GM18873 (cell line): ENCODE results near the gene MAPKBP1.
"Not testable (repeated sequence)": the region's sequence is repeated elsewhere in the genome, so short reads cannot be mapped to it uniquely, and the experiment has no call there.

Source experiments
- ATAC-seq: cut with Tn5 transposase; IDR thresholded peaks from one replicate; pipeline ENCODE4 v1.9.1; 2021; ENCODE audit warnings: mild to moderate bottlenecking, moderate library complexity, moderate number of reproducible peaks; ENCODE audit not compliant: unreplicated experiment, low FRiP score

Gene MAPKBP1, protein sequence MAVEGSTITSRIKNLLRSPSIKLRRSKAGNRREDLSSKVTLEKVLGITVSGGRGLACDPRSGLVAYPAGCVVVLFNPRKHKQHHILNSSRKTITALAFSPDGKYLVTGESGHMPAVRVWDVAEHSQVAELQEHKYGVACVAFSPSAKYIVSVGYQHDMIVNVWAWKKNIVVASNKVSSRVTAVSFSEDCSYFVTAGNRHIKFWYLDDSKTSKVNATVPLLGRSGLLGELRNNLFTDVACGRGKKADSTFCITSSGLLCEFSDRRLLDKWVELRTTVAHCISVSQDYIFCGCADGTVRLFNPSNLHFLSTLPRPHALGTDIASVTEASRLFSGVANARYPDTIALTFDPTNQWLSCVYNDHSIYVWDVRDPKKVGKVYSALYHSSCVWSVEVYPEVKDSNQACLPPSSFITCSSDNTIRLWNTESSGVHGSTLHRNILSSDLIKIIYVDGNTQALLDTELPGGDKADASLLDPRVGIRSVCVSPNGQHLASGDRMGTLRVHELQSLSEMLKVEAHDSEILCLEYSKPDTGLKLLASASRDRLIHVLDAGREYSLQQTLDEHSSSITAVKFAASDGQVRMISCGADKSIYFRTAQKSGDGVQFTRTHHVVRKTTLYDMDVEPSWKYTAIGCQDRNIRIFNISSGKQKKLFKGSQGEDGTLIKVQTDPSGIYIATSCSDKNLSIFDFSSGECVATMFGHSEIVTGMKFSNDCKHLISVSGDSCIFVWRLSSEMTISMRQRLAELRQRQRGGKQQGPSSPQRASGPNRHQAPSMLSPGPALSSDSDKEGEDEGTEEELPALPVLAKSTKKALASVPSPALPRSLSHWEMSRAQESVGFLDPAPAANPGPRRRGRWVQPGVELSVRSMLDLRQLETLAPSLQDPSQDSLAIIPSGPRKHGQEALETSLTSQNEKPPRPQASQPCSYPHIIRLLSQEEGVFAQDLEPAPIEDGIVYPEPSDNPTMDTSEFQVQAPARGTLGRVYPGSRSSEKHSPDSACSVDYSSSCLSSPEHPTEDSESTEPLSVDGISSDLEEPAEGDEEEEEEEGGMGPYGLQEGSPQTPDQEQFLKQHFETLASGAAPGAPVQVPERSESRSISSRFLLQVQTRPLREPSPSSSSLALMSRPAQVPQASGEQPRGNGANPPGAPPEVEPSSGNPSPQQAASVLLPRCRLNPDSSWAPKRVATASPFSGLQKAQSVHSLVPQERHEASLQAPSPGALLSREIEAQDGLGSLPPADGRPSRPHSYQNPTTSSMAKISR (N-terminal part only)

DNA sequence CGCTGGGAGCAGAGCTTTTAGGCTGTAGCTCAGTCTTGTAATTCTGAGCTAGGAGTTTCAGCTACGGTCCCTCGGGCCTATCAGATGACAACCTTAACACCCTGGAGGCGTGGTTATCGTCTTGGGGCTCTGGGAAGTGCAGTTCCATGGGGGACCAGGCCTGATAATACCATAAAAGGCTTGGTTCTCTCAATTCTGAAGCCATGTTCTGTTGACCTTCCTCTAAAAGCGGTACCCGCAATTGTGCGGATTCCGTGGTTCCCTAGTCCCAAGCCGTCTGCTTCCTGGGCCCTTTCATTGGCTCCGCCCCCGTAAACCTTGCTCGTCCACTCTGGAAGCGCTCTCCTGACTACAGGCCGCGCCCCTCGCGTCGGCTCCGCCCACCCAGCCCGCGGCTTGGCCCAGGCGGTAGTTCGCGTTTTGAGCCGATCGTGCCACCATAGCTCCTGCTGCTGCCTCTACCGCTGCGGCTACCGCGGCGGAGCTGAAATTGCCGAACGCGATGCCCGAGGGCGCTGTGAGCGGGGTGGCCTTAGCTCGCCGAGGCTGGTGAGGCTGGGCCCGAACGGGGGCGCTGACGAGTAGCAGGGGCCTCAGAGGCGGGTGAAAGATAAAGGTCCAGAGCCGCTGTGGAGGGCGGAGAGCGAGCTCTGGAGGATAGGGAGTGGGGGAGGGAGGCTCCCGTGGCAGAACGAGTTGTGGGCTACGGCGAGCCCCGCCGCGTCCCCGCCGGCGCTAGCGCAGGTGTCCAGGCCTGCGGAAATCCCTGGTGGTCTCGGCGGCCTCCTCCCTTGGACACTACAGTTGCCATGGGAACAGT lies at the start of gene MAPKBP1:
MAPKBP1 (plus strand) TSS at position 423 of the 820 bp plus-strand sequence. CDS start 792 bp downstream, outside the sequence.
- peak; percentile 79 for ATAC-seq

DNA sequence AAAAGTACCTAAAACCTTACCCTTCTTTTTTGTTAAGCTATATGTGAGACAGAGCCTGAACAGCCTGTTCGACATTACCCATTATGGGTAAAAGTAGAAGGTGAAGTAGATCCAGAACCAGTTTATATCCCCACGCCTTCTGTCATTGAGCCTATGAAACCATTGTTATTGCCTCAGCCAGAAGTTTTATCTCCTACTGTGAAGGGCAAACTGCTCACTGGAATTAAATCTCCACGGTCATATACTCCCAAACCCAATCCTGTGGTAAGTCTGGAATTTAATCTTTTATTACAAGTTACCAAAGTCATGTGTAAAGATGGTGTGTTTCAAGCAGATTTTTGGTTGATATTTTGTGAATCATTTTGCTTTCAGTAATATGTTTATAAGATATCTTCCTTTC lies 47.1 kb upstream of the MAPKBP1 start:
- no peak for ATAC-seq

DNA sequence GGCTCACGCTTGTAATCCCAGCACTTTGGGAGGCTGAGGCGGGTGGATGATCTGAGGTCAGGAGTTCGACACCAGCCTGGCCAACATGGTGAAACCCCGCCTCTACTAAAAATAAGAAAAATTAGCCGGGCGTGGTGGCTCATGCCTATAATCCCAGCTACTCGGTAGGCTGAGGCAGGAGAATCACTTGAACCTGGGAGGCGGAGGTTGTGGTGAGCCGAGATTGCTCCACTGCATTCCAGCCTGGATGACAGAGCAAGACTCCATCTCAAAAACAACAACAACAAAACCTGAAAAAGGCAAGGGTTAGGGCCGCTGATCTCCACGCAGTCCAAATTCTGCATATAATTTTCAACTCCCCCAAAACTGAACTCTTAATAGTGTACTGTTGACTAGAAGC lies 46.2 kb upstream of the MAPKBP1 start:
- ATAC-seq, result not testable (repeated sequence)

DNA sequence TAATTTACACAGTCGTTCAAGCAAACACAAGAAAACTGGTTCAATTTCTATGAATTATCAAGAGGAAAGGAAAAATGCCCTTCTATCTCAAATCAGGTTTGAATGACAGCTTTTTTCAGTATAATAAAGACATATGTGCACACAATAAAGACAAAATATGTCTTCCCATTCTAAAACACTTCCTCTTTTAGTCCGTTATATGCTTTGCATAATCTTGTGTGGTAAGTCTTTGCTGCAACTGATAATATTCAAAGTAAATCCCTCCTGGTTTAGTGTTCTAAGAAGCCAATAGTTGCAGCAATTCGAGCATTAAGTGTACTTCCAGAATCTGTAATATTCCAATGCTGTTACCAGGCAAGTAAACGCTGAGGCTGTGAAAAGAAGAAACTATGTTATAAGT lies 43.7 kb upstream of the MAPKBP1 start:
- ATAC-seq, result no peak

DNA sequence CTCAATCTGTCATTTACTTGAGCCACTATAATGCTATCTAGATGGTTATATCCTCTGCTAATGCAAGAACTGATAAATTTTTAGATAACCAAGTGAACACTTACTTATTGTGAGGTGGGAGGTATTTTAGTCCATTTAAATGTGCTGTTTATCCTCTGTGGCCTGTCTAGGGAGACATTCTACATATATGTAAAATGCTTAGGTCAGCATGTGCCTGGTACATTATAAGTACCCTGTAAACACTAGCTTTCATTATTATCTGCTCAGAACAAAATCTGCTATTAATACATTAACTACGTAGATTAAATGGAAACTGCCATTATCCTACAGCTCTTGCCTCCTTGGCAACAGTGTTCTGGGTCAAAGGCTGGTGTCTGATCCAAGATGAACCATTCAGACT lies 41.8 kb upstream of the MAPKBP1 start:
- ATAC-seq, result no peak

DNA sequence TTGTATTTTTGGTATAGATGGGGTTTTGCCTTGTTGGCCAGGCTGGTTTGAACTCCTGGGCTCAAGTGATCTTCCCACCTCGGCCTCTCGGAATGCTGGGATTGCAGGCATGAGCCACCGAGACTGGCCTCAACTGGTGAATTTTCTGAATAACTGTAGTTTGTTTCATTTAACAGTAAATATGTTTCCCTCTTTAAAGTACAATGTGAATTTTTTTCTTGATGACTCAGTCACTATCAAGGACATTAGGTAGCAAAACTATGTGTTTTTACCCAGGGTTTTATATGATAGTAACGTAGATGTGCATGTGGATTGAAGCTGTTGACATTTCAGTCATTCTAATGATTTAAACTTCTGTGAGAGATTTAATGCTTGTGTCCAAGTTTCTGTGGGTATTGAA lies 40.2 kb upstream of the MAPKBP1 start:
- ATAC-seq, result no peak

DNA sequence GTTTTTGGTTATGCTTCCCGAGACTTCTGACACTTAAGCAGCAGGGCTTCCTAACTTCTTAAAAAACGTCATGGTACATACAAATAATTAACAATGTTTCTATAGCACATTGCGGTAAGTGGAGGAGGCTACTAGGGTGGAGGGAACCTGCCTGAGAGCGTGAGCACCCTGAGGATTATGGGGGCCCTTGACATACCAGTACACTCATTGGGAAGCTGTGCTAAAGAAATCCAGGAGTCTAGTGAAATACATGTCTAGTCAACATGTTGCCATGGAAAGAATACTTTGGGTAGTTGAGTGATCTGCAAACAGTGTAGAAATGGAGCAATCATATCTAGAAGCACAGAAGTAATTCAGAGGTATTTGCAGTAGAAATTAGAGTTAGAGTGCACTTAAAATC lies 39.2 kb upstream of the MAPKBP1 start:
- ATAC-seq, result no peak

DNA sequence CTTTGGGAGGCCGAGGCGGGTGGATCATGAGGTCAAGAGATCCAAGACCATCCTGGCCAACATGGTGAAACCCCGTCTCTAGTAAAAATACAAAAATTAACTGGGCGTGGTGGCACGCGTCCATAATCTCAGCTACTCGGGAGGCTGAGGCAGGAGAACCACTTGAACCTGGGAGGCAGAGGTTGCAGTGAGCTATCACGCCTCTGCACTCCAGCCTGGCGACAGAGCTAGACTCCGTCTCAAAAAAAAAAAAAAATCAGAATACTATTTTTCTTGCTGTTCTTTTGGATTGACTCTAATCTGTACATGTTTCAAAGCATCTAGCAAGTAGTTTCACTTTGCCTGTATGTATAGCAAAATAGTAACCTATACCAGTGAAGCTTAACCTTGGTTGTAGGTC lies 38.8 kb upstream of the MAPKBP1 start:
- not testable (repeated sequence) for ATAC-seq

DNA sequence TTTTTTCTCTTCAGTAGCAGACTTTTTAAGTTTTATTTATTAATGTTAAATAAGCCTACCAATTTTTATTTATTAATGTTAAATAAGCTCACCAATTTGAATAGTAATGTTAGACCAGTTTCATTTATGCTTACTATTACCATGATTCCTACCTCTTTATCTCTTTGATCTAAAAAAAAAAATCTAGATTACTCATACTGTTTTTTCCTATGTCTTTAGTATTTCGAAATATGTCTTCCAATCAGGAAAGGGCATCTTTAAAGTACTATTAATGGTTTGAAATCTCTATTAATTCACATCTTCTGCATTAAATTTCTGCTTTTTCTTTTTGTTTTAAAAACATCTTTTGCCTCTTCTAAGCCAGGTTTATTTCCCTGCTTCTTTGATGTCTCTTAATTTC lies 27.5 kb upstream of the MAPKBP1 start:
- no peak for ATAC-seq

DNA sequence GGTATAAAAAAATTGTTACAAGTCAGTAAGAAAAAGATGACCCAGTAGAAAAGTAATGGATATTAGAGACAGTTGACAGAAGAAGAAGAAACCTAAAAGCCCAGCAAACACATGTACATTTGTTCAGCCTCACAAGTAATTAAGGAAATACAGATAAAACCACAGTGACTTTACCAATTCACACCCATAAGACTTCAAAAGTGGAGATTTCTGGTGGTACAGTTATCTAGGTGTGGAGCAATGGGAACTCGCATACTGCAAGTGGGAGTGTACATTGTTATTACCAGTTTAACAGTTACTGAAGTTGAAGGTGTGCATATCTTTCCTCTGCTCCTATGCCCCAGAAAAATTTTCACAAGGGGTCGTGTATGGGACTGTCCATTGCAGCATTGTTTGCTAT lies 18.1 kb upstream of the MAPKBP1 start:
- no peak for ATAC-seq

DNA sequence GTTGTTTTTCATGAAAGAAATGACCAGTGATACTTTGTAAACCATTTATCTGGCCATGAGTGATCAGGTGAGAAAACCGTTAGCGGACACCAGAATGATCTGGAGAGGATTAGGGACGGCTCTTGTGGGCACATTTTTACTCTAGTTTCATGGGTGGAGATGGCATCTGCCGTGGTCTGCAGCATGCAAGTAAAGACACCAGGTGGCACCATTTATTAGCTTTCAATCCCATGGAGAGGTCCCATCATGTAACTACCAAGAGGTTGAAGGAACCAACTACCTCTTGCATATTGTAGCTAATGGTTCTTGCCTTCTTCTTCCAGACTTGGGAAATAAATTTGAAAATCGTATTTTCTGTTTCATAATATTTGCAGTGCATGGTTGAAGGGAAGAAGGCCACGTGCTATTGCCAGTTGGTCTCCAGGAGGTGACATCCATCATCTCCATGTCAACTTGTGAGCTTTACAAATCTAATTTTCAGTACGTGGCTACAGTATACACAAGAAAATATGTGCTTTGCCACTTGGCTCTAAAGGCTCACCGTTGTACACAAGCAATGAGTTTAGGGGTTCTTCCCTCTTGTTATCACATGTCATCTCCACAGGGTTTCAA lies 1.5 kb upstream of the MAPKBP1 start:
- no peak for ATAC-seq

DNA sequence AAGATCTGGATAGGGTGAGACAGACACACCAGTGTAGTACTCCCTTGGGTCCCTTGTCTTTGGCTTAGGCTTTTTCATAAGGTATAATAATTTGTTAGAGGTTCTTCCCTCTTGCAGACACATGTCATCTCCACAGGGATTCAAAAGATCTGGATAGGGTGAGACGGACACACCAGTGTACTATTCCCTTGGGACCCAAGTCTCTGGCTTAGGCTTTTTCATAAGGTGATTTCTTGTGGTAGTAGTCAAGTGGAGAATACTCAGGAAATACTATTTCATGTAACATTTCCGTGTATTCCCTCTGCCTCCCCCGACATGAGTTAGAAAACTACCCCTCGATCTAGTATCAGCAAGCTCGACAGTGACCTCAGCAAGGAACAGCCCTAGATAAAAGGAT lies 954 bp upstream of the MAPKBP1 start:
- no peak for ATAC-seq

DNA sequence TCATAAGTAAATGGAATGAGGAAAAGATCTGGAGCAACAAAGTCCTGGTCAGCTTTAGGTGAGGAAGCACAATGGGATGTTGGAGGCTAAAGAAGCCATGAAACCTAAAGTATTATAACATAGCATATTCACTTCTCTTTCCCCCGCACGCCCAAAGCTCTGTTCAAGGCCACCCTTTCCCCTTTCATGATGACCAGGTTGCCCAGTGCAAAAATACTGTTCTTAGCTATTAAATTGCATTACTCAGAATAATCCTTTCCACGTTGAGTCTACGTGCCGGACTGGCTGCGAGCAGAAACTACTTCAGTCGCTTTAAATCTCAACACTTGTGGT lies 589 bp upstream of the MAPKBP1 start:
- no peak for ATAC-seq

DNA sequence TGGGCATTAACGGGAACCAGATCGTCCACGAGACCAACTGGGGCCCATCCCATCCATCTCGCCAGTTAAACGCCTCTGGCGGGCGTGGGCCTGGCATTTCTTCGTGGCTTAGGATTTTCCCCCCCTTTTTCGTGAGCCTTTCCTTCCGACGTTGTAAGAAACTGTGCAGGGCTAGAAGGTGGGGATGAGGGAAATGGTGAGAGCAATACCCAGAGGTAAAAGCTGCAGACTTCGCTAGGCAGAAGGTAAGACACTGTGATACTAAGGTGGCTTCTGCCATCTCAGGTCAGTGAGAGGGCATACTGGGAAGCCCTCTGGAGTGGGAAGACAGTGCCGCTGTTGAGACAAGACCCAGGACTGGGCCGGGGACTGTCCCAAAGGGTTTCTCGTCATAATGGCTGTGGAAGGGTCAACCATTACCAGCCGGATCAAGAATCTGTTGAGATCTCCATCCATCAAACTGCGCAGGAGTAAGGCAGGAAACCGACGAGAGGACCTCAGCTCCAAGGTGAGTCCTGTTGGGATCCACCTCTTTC lies 666 bp downstream of the MAPKBP1 start:
- ATAC-seq, result no peak

DNA sequence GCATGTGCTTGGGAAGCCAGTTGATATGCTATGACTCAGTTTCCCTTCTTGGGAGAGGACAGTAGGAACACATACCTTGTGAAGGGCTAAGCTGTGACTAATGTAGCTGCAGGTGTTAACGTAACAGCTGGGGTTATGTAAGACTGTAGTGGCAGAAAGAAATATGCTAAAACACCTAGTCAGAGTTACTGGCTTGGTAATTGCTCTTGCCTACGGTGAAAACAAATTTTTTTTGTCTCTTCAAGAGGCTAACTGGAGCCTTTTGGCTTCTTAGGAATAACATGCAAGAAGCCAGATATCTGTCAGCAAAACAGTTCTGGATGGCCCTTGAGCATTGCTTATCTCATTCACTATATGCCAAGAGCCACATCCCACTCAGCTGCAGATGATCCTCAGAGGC lies 1.4 kb downstream of the MAPKBP1 start:
- ATAC-seq, result no peak

DNA sequence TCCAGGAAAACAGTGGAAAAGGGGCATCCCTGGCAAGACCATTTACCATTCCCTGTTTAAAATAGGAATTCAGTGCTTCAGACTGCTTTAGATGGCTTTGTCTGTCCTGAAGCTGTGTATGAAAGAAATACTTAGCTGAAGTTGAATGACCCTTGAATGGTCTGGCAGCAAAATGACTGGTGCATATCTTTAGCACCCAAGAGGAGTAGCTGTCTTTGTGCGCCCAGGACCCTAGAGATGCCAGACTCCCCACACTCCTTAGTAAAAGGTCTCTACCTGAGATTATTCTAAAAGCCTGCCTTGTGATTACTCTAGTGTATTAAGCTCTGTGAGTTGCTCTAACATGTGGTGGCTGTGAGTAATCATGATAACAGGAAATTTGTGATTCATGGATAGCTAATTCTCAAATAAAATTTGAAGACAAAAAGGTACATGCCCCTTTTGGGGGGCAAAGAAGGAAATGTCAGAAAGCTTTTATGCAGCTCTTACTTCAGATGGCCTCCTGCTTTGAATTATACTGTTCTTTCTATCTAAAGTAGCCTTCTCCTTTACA lies 3.2 kb downstream of the MAPKBP1 start:
- ATAC-seq, result no peak

DNA sequence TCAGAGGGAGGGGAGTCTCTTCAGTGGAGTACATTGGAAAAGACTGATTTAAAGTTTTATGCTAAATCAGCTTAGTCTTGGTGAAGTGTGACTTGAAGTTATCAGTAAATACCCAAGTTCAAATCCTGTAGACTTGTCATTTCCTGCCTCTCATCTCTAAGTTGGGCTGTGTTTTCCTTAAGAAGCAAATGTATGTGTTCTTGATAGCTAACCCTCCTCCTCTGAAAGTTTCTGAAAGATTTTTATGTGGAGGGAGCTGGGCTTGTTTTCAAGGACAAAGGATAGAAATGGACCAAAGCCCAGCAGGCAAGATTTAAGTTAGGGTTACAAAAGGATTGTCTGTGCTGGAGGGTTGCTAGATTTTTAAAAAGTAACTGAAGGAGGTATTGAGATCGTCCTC lies 4.2 kb downstream of the MAPKBP1 start:
- no peak for ATAC-seq

DNA sequence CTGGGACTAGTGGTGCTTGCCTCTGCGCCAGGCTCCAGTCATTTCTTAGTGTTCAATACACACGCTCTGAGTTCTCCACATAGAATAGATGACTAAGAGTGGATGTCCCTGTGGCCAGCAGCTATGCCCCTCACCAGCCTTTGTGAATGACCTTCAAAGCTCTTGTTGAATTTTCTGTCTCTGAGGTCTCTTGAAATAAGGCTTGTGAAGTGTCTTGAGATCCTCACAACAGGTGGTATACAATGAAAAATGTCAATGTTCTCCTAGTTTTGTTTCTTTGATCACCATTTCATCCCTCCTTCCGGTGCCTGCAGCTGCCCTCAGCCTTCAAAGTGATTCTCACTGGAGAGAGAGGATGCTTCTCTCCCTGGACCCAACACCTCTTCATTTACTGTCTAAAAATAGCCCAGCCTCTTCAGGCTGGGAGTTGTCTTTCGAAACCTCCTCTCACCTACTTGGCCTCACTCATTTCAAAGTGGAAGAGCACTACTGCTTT lies 5.4 kb downstream of the MAPKBP1 start:
- ATAC-seq, result no peak

DNA sequence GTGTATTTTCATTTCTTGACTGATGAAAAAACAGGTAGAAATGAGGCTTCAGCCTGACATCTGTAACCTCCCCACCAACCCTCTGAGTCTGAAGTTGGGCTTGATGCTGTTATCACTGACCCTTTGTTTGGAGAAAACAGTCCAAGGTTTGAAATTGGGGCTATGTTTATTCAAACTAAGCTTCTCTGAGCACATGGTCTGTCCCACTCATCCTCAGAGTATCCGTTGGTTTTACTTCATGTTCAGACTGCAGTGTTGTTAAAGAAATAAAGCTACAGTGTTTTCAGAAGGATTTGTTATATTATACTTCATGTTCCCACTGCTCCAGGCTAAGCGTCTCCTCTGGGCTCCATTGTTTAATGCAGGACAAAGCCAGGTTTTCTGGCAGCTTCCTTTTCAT lies 6.0 kb downstream of the MAPKBP1 start:
- no peak for ATAC-seq
